Fibroblast of skin of scalp (primary cell): ENCODE measurements around the gene FXR2.

Source experiments
- DNase-seq: peaks from one replicate; pipeline ENCODE4 v3.0.0-alpha.2; 2013

FXR2 gene

GRCh38 chr17:7569571-7569970 is 45.1 kb downstream of the FXR2 start:
- DNase-seq: no peak

GRCh38 chr17:7563115-7563869 is 51.4 kb downstream of the FXR2 start:
- DNase-seq: no peak

- no peak for DNase-seq
Observed at GRCh38 chr17:7562208-7562605, 52.5 kb downstream of the FXR2 start.

GRCh38 chr17:7561589-7562207 is 53.0 kb downstream of the FXR2 start, which contains the start of gene SENP3:
TSS of gene SENP3 (plus strand) at chr17:7561919. CDS start at chr17:7563077, 1,158 bp downstream.
- peak; percentile 93 for DNase-seq

GRCh38 chr17:7561028-7561575 is 53.6 kb downstream of the FXR2 start:
- DNase-seq: peak; percentile 83

- DNase-seq: peak; percentile 62
Observed at GRCh38 chr17:7560172-7561027, 54.3 kb downstream of the FXR2 start.

- DNase-seq: no peak
Observed at GRCh38 chr17:7559320-7560171, 55.2 kb downstream of the FXR2 start.

- DNase-seq: no peak
Observed at GRCh38 chr17:7558544-7559319, 56.0 kb downstream of the FXR2 start, which contains the start of gene TNFSF13. TSS of gene TNFSF13 (plus strand) at chr17:7558750. CDS start at chr17:7559040, 290 bp downstream.

- no peak for DNase-seq
Observed at GRCh38 chr17:7557775-7558543, 56.7 kb downstream of the FXR2 start.

- no peak for DNase-seq
Observed at GRCh38 chr17:7557147-7557764, 57.4 kb downstream of the FXR2 start.

GRCh38 chr17:7556627-7557026 is 58.1 kb downstream of the FXR2 start:
- DNase-seq: no peak

GRCh38 chr17:7555320-7555948 is 59.3 kb downstream of the FXR2 start:
- no peak for DNase-seq

- DNase-seq: no peak
Observed at GRCh38 chr17:7553356-7553755, 61.3 kb downstream of the FXR2 start.

- no peak for DNase-seq
Observed at GRCh38 chr17:7552621-7553051, 62.1 kb downstream of the FXR2 start.

GRCh38 chr17:7551396-7551795 is 63.3 kb downstream of the FXR2 start:
- DNase-seq: no peak

- DNase-seq: no peak
Observed at GRCh38 chr17:7550344-7550743, 64.4 kb downstream of the FXR2 start.

GRCh38 chr17:7549401-7550055 is 65.2 kb downstream of the FXR2 start:
- DNase-seq: no peak

- DNase-seq: peak; percentile 47
Observed at GRCh38 chr17:7548585-7549400, 65.9 kb downstream of the FXR2 start, which contains the start of gene TNFSF12. TSS of gene TNFSF12 (plus strand) at chr17:7549058. CDS start at chr17:7549154, 96 bp downstream.
